ENCODE results near the gene TAF11L7. TPM values are rescaled to one million over a fixed set of nuclear protein-coding genes. Genes with fewer than 3 reads are reported as not detected.
"Not testable (repeated sequence)": the region's sequence is repeated elsewhere in the genome, so short reads cannot be mapped to it uniquely, and the experiment has no call there.

The TAF11L7 gene
- not detected in 2 replicates for total RNA-seq

DNA sequence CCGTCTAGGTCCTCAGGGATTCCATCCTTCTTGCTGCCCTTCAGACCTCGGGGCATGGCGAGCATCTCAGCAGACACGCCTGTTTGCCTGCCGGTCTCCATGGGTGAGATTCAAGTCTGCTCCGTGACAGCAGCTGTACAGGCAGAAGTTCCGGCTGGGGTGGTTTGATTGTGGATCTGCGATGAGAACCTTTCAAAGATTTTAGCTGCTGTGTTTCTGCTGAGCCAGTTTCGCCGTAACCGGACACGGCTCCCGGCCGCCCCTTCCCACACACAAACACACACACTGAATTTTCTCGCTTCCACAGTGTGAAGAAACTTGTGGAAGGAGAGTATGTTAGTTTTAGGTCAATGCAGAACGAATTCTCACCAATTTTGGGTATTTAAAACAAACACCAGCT is at the start of gene TAF11L7:
Gene TAF11L7, minus strand, starts transcription at position 101 of the 400 bp plus-strand sequence.
- DNase-seq (ENCODE audit: extremely low read depth, low read depth, low spot score), result not testable (repeated sequence)

DNA sequence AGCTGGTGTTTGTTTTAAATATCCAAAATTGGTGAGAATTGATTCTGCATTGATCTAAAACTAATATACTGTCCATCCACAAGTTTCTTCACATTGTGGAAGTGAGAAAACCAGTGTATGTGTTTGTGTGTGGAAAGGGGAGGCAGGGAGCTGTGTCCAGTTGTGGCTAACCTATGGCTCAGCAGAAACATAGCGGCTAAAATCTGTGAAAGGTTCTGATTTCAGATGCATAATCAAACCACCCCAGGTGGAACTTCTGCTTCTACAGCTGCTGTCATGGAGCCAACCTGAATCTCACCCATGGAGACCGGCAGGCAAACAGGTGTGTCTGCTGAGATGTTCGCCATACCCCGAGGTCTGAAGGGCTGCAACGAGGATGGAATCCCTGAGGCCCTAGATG is 48.6 kb upstream of the TAF11L7 start, which contains the start of gene TAF11L14:
Gene TAF11L14, plus strand, starts transcription at position 301 of the 400 bp plus-strand sequence.
- DNase-seq (ENCODE audit: extremely low read depth, low read depth, low spot score), result no peak

DNA sequence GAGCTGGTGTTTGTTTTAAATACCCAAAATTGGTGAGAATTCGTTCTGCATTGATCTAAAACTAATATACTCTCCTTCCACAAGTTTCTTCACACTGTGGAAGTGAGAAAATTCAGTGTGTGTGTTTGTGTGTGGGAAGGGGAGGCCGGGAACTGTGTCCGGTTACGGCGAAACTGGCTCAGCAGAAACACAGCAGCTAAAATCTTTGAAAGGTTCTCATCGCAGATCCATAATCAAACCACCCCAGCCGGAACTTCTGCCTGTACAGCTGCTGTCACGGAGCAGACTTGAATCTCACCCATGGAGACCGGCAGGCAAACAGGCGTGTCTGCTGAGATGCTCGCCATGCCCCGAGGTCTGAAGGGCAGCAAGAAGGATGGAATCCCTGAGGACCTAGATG is 46.2 kb upstream of the TAF11L7 start, which contains the start of gene TAF11L13:
Gene TAF11L13, plus strand, starts transcription at position 301 of the 400 bp plus-strand sequence.
- DNase-seq (ENCODE audit: extremely low read depth, low read depth, low spot score), result not testable (repeated sequence)

DNA sequence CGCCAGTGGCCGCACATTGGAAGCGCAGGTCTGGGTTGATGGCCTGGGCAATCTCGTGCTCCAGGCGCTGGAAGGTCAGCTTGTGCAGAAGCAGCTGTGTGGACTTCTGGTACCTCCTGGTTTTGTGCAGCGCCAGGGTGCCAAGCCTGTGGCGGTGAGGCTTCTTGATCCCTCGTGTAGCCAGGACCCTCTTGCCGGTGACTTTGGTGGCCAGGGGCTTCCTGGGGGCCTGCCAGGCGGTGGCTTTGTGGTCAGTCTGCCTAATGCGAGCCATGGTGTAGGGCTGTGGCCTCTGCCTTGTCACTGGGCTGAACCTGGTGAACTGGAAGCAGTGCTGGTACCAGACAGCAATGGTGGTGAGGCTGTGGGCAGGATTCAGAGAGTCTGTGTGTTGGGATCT is 40.1 kb upstream of the TAF11L7 start:
- no peak for DNase-seq (ENCODE audit: extremely low read depth, low read depth, low spot score)

- DNase-seq (ENCODE audit: extremely low read depth, low read depth, low spot score), result no peak
These were observed 35.1 kb upstream of the TAF11L7 start for GRCh38 chr5:17620627-17621026.

DNA sequence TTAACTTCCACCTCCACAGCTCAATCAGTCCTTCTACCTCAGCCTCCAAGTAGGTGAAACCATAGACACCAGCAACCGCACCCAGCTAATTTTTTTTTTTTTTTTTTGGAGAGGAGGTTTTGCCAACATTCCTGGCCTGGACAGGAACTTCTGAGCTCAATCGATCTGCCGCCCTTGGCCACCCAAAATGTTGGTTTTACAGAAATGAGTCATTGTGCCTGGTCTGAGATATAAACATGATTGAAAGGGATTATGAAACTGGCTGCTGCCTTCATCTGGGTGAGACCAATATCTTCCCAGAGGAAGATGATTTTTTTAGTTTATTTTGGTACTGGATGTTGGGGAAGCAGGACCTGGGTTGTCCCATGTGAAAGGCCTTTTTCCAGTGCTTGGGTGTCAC is 33.8 kb upstream of the TAF11L7 start:
- no peak for DNase-seq (ENCODE audit: extremely low read depth, low read depth, low spot score)

GRCh38 chr5:17614872-17615605 is 29.5 kb upstream of the TAF11L7 start:
- DNase-seq (ENCODE audit: extremely low read depth, low read depth, low spot score), result no peak

- not testable (repeated sequence) for DNase-seq (ENCODE audit: extremely low read depth, low read depth, low spot score)
These were observed 24.5 kb upstream of the TAF11L7 start, which contains the start of gene TAF11L12 for GRCh38 chr5:17610092-17610491. Gene TAF11L12 (plus strand): TSS chr5:17610392.

- not testable (repeated sequence) for DNase-seq (ENCODE audit: extremely low read depth, low read depth, low spot score)
These were observed 21.9 kb upstream of the TAF11L7 start for GRCh38 chr5:17607461-17607860.

- no peak for DNase-seq (ENCODE audit: extremely low read depth, low read depth, low spot score)
These were observed 19.4 kb upstream of the TAF11L7 start for GRCh38 chr5:17604951-17605350.

DNA sequence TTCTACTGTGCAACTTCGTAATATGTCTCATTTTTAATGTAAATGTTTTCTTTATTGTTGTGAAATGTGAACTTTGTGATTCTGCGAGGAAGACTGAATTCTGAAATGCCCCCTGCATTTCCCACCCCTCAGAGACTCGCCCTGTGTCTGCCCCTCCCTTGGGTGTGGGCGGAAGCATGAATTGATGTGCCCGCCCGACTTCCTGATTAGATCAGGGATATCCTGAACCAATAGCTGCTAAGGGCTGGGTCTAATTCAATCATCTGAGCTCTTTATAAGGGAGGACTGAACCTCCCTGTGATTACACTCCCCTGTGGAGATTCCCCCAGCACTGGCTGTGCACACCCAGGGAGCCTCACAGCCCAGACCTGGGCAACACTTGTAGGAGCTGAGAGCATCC is 18.3 kb upstream of the TAF11L7 start, which contains the start of gene TAF11L11:
Gene TAF11L11, plus strand, starts transcription at position 304 of the 400 bp plus-strand sequence.
- DNase-seq (ENCODE audit: extremely low read depth, low read depth, low spot score), result not testable (repeated sequence)

DNA sequence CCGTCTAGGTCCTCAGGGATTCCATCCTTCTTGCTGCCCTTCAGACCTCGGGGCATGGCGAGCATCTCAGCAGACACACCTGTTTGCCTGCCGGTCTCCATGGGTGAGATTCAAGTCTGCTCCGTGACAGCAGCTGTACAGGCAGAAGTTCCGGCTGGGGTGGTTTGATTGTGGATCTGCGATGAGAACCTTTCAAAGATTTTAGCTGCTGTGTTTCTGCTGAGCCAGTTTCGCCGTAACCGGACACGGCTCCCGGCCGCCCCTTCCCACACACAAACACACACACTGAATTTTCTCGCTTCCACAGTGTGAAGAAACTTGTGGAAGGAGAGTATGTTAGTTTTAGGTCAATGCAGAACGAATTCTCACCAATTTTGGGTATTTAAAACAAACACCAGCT is 12.2 kb upstream of the TAF11L7 start, which contains the start of gene TAF11L10:
Gene TAF11L10, minus strand, starts transcription at position 101 of the 400 bp plus-strand sequence.
- DNase-seq (ENCODE audit: extremely low read depth, low read depth, low spot score), result not testable (repeated sequence)

DNA sequence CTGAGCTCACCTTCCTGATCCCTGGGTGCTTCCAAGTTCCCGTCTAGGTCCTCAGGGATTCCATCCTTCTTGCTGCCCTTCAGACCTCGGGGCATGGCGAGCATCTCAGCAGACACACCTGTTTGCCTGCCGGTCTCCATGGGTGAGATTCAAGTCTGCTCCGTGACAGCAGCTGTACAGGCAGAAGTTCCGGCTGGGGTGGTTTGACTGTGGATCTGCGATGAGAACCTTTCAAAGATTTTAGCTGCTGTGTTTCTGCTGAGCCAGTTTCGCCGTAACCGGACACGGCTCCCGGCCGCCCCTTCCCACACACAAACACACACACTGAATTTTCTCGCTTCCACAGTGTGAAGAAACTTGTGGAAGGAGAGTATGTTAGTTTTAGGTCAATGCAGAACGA is 8.7 kb upstream of the TAF11L7 start, which contains the start of gene TAF11L9:
Gene TAF11L9, minus strand, starts transcription at position 140 of the 400 bp plus-strand sequence.
- DNase-seq (ENCODE audit: extremely low read depth, low read depth, low spot score), result not testable (repeated sequence)

GRCh38 chr5:17590860-17591259 is 5.3 kb upstream of the TAF11L7 start, which contains the start of gene TAF11L8:
Gene TAF11L8 (minus strand): TSS chr5:17590960.
- not testable (repeated sequence) for DNase-seq (ENCODE audit: extremely low read depth, low read depth, low spot score)

Other genes starting within 250 kb of the TAF11L7 start
- gene TAF11L2, start 87.5 kb downstream of the TAF11L7 start, total RNA-seq, result not detected in 2 replicates
- gene TAF11L3, start 67.4 kb downstream of the TAF11L7 start, total RNA-seq, result not detected in 2 replicates
- not detected in 2 replicates for gene TAF11L4, start 64.0 kb downstream of the TAF11L7 start, total RNA-seq
- not detected in 2 replicates for gene TAF11L5, start 60.5 kb downstream of the TAF11L7 start, total RNA-seq
- gene TAF11L6, start 57.1 kb downstream of the TAF11L7 start, total RNA-seq, result not detected in 2 replicates
- not detected in 2 replicates for gene TAF11L8, start 5.2 kb upstream of the TAF11L7 start, total RNA-seq
- not detected in 2 replicates for gene TAF11L9, start 8.6 kb upstream of the TAF11L7 start, total RNA-seq
- not detected in 2 replicates for gene TAF11L10, start 12.1 kb upstream of the TAF11L7 start, total RNA-seq
- gene TAF11L11, start 18.4 kb upstream of the TAF11L7 start, total RNA-seq, result not detected in 2 replicates
- gene TAF11L12, start 24.6 kb upstream of the TAF11L7 start, total RNA-seq, result not detected in 2 replicates
- gene TAF11L13, start 46.3 kb upstream of the TAF11L7 start, total RNA-seq, result not detected in 2 replicates
- not detected in 2 replicates for gene TAF11L14, start 48.7 kb upstream of the TAF11L7 start, total RNA-seq